ENCODE measurements around the gene ASIC2. TPM values are rescaled to one million over a fixed set of nuclear protein-coding genes. Genes with fewer than 3 reads are reported as not detected.

Gene ASIC2
- total and polyA plus RNA-seq, 2 experiments from 2014 or later, result 0.52 to 2.8 TPM

- TF ChIP-seq ZNF462 (CRISPR knock-in tag; IDR thresholded peaks at IDR 0.05) (no peak), EZH2phosphoT487 (IDR thresholded peaks at IDR 0.05; ENCODE audit: unreplicated experiment) (no peak), POLR2AphosphoS5 (IDR thresholded peaks at IDR 0.05; ENCODE audit: low read depth) (no peak), REST (IDR thresholded peaks at IDR 0.05; ENCODE audit: unreplicated experiment) (no peak)
Measured at GRCh38 chr17:33241390-33241789, 51.7 kb downstream of the ASIC2 start (continued).

DNA sequence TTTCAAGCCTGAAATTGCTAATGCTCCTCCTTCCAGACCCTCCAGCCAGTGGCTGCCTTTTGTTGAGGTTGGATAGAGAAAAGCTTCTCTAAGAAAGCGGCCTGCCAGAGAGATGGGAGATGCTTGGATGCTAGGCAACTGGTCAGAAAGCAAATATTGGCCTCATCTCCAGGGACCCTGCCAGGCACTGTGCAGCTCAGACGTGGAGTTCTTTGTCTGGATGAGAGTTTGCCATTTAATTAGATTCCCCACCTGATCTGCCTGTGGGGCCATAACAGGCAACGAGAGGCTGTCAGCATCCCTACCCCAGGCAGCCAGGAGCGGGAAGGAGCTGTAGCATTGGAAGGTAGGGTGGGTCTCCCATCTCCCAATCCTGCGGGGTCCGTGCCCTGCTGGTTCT lies 52.7 kb downstream of the ASIC2 start:
- no peak for DNase-seq (ENCODE audit: low spot score)
- H3K27me3 Mint-ChIP-seq (ENCODE audit: insufficient read depth, low read depth, poor library complexity), result peaks cover 3% of the 10 kb centered on the region
- Histone ChIP-seq H3K4me3 (no peak overlapping the region), H3K9me2 (ENCODE audit: insufficient read depth) (no peaks in the 10 kb centered on the region), H3K4me2 (no peak overlapping the region), H3F3A (replicated peaks; ENCODE audit: low read depth) (no peaks in the 10 kb centered on the region), H3K27me3 (ENCODE audit: insufficient read depth) (no peaks in the 10 kb centered on the region), H2AFZ (no peak overlapping the region), H3K4me1 (ENCODE audit: insufficient read depth) (no peaks in the 10 kb centered on the region), H4K20me1 (replicated peaks; ENCODE audit: insufficient read depth) (no peaks in the 10 kb centered on the region), H3K79me2 (replicated peaks; ENCODE audit: insufficient read depth) (no peaks in the 10 kb centered on the region), H3K36me3 (ENCODE audit: insufficient read depth) (no peaks in the 10 kb centered on the region), H3K27ac (ENCODE audit: low read depth) (no peak overlapping the region)
- H3K4me1 Mint-ChIP-seq, result no peaks in the 10 kb centered on the region; the same call in 2 of the 3 replicates
- H3K9me3 Mint-ChIP-seq, result no peaks in the 10 kb centered on the region
- ATAC-seq, result no peak
- no peak overlapping the region for H3K27ac Mint-ChIP-seq
- TF ChIP-seq CTCF (conservative IDR thresholded peaks at IDR 0.05; ENCODE audit: low read depth in 2 of 2) (no peak), EZH2phosphoT487 (IDR thresholded peaks at IDR 0.05; ENCODE audit: unreplicated experiment) (no peak), REST (IDR thresholded peaks at IDR 0.05; ENCODE audit: unreplicated experiment) (no peak), JUNB (IDR thresholded peaks at IDR 0.05; ENCODE audit: unreplicated experiment) (no peak), ZNF331 (CRISPR knock-in tag; IDR thresholded peaks at IDR 0.05; ENCODE audit: low read depth) (no peak), STAT1 (IDR thresholded peaks at IDR 0.05; ENCODE audit: unreplicated experiment) (no peak), CREB1 (CRISPR knock-in tag; IDR thresholded peaks at IDR 0.05; ENCODE audit: low read depth) (no peak)
- no peaks in the 10 kb centered on the region for H3K36me3 Mint-ChIP-seq (ENCODE audit: low read depth)
- no peak overlapping the region for H3K4me3 Mint-ChIP-seq
